Skeletal muscle cell (primary cell): ENCODE data around the gene SCUBE1.

Experiments
- DNase-seq: peaks from one replicate; pipeline ENCODE4 v3.0.0-alpha.2; 2010; ENCODE audit warnings: low read depth
- H3K4me3 ChIP-seq: 2 replicates; pipeline ENCODE4 v1.5.1; 2011; ENCODE audit warnings: low read depth, mild to moderate bottlenecking, control low read depth, low read length, moderate library complexity

Gene SCUBE1

GRCh38 chr22:43331698-43332097 lies 11.5 kb downstream of the SCUBE1 start:
- no peak for DNase-seq
- no peak overlapping the region for H3K4me3 ChIP-seq

- H3K4me3 ChIP-seq = no peak overlapping the region
Measured at GRCh38 chr22:43331069-43331451, 12.1 kb downstream of the SCUBE1 start.

GRCh38 chr22:43330178-43331068 lies 12.7 kb downstream of the SCUBE1 start:
- H3K4me3 ChIP-seq = no peak overlapping the region
- DNase-seq = no peak

More at GRCh38 chr22:43331069-43331451, 12.1 kb downstream of the SCUBE1 start:
- no peak for DNase-seq

- H3K4me3 ChIP-seq = no peak overlapping the region
- DNase-seq = no peak
Measured at GRCh38 chr22:43329061-43329460, 14.1 kb downstream of the SCUBE1 start.

GRCh38 chr22:43327157-43327438 lies 16.1 kb downstream of the SCUBE1 start:
- no peak overlapping the region for H3K4me3 ChIP-seq
- no peak for DNase-seq

- no peak overlapping the region for H3K4me3 ChIP-seq
- DNase-seq = no peak
Measured at GRCh38 chr22:43326331-43327156, 16.6 kb downstream of the SCUBE1 start.

GRCh38 chr22:43325176-43325575 lies 18.0 kb downstream of the SCUBE1 start:
- DNase-seq = no peak
- H3K4me3 ChIP-seq = no peak overlapping the region

- no peak for DNase-seq
- no peak overlapping the region for H3K4me3 ChIP-seq
Measured at GRCh38 chr22:43320943-43321900, 21.9 kb downstream of the SCUBE1 start.

GRCh38 chr22:43319661-43320486 lies 23.3 kb downstream of the SCUBE1 start:
- no peak overlapping the region for H3K4me3 ChIP-seq
- DNase-seq = no peak

GRCh38 chr22:43317239-43317638 lies 25.9 kb downstream of the SCUBE1 start:
- H3K4me3 ChIP-seq = no peak overlapping the region

GRCh38 chr22:43315687-43316217 lies 27.4 kb downstream of the SCUBE1 start:
- H3K4me3 ChIP-seq = no peak overlapping the region
- no peak for DNase-seq

More at GRCh38 chr22:43317239-43317638, 25.9 kb downstream of the SCUBE1 start:
- no peak for DNase-seq

GRCh38 chr22:43314611-43315010 lies 28.6 kb downstream of the SCUBE1 start:
- no peak overlapping the region for H3K4me3 ChIP-seq
- DNase-seq = no peak

- no peak overlapping the region for H3K4me3 ChIP-seq
- DNase-seq = no peak
Measured at GRCh38 chr22:43313890-43314474, 29.2 kb downstream of the SCUBE1 start.

GRCh38 chr22:43313244-43313889 lies 29.8 kb downstream of the SCUBE1 start:
- DNase-seq = peak; percentile 11
- no peak overlapping the region for H3K4me3 ChIP-seq

- H3K4me3 ChIP-seq = no peak overlapping the region
- DNase-seq = no peak
Measured at GRCh38 chr22:43312608-43313007, 30.6 kb downstream of the SCUBE1 start.

- H3K4me3 ChIP-seq = no peak overlapping the region
- DNase-seq = no peak
Measured at GRCh38 chr22:43310798-43311197, 32.4 kb downstream of the SCUBE1 start.

- no peak for DNase-seq
- H3K4me3 ChIP-seq = no peak overlapping the region
Measured at GRCh38 chr22:43310311-43310710, 32.9 kb downstream of the SCUBE1 start.

GRCh38 chr22:43308836-43309235 lies 34.3 kb downstream of the SCUBE1 start:
- no peak for DNase-seq
- H3K4me3 ChIP-seq = no peak overlapping the region
